ENCODE measurements around the gene PPP4R3B.

GRCh38 chr2:55653255-55653654, 35.8 kb upstream of the PPP4R3B start:
- TF ChIP-seq CTCF (optimal IDR thresholded peaks at IDR 0.05 in 1 of 3, IDR thresholded peaks at IDR 0.05 in 1 of 3, conservative IDR thresholded peaks at IDR 0.05 in 1 of 3; ENCODE audit: extremely low read depth in 1 of 3, insufficient read depth in 2 of 3, low read length in 3 of 3) (no peak), EZH2 (IDR thresholded peaks at IDR 0.05; ENCODE audit: low read length) (no peak)
